Mesendoderm (in vitro differentiated cells): ENCODE measurements around the gene POM121L2.

Experiments used
- DNase-seq: peaks from one replicate; pipeline ENCODE4 v3.0.0; 2013
- H2AK5ac ChIP-seq: 2 replicates; pipeline ENCODE4 v1.6.1; 2013; ENCODE audit warnings: low read length, inconsistent platforms
- H2BK120ac ChIP-seq: 2 replicates; pipeline ENCODE4 v1.6.1; 2013; ENCODE audit warnings: low read depth, mild to moderate bottlenecking, low read length, moderate library complexity, mixed read lengths
- H2BK15ac ChIP-seq: replicated peaks from 2 replicates; pipeline ENCODE4 v1.6.1; 2013; ENCODE audit warnings: low read depth, mild to moderate bottlenecking, moderate library complexity
- H2BK5ac ChIP-seq: 2 replicates; pipeline ENCODE4 v1.6.1; 2013; ENCODE audit warnings: low read length, inconsistent platforms
- H3K18ac ChIP-seq: 2 replicates; pipeline ENCODE4 v1.6.1; 2013; ENCODE audit warnings: mild to moderate bottlenecking, low read length, mixed read lengths
- H3K23ac ChIP-seq: one replicate; pipeline ENCODE4 v1.6.1; 2013; ENCODE audit warnings: low read length
- H3K27ac ChIP-seq: 2 replicates; pipeline ENCODE4 v1.5.1; 2013; ENCODE audit warnings: low read depth, mild to moderate bottlenecking, inconsistent platforms, low read length, moderate library complexity
- H3K27me3 ChIP-seq: 2 replicates; pipeline ENCODE4 v1.6.1; 2013; ENCODE audit warnings: low read length, control low read depth, mild to moderate bottlenecking, inconsistent platforms; ENCODE audit not compliant: insufficient read depth, poor library complexity
- H3K36me3 ChIP-seq: 2 replicates; pipeline ENCODE4 v1.6.1; 2013; ENCODE audit warnings: low read length, inconsistent platforms; ENCODE audit not compliant: control insufficient read depth, insufficient read depth
- H3K4ac ChIP-seq: one replicate; pipeline ENCODE4 v1.6.1; 2013; ENCODE audit warnings: low read depth, mild to moderate bottlenecking, low read length, moderate library complexity
- H3K4me1 ChIP-seq: 2 replicates; pipeline ENCODE4 v1.6.1; 2013; ENCODE audit warnings: low read depth, low read length, inconsistent platforms; ENCODE audit not compliant: control insufficient read depth
- H3K4me2 ChIP-seq: 2 replicates; pipeline ENCODE4 v1.6.1; 2013; ENCODE audit warnings: low read length
- H3K4me3 ChIP-seq: 2 replicates; pipeline ENCODE4 v1.5.1; 2013; ENCODE audit warnings: mild to moderate bottlenecking, low read length
- H3K56ac ChIP-seq: one replicate; pipeline ENCODE4 v1.6.1; 2013; ENCODE audit warnings: low read length
- H3K79me1 ChIP-seq: 2 replicates; pipeline ENCODE4 v1.6.1; 2013; ENCODE audit warnings: low read length, inconsistent platforms
- H3K79me2 ChIP-seq: 2 replicates; pipeline ENCODE4 v1.6.1; 2013; ENCODE audit warnings: mild to moderate bottlenecking, low read length; ENCODE audit not compliant: control insufficient read depth, insufficient read depth
- H3K9ac ChIP-seq: 2 replicates; pipeline ENCODE4 v1.6.1; 2013; ENCODE audit warnings: low read length, inconsistent platforms
- H4K5ac ChIP-seq: one replicate; pipeline ENCODE4 v1.6.1; 2013; ENCODE audit warnings: low read length
- H4K8ac ChIP-seq: one replicate; pipeline ENCODE4 v1.6.1; 2013; ENCODE audit warnings: low read depth, mild to moderate bottlenecking, control low read depth, low read length, moderate library complexity
- WGBS: extraction: QIAGEN DNeasy Blood & Tissue Kit; methylation state at CpG from one replicate; pipeline ENCODE4 v1.1.7; 2013; ENCODE audit warnings: low lambda C conversion rate, missing lambda C conversion rate; ENCODE audit not compliant: insufficient coverage; ENCODE audit errors: extremely low coverage; 5-methylcytosine and 5-hydroxymethylcytosine counted together

Gene POM121L2

DNA sequence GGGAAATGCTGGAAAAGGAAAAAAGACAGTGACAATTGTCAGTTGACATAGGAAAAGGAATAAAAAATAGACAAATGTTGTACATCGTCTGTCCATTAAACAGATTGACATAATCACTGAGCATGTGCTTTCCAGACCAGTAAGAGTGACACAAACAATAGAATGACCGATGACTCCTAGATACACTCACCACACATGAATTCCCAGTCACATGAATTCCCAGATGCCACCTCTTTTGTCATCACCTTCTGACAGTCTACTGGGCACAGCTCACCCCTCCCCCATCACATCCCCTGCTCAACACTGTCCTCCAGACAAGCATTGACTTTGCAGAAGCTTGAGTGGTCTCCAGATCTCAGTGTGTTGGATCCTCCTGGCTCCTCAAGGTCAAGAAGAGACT is 25.9 kb downstream of the POM121L2 start:
- H2BK120ac ChIP-seq: no peak overlapping the region
- no peak overlapping the region for H3K23ac ChIP-seq
- H3K56ac ChIP-seq: no peak overlapping the region
- H2BK15ac ChIP-seq: no peak overlapping the region
- H2AK5ac ChIP-seq: no peak overlapping the region
- no peak for DNase-seq
- H3K4ac ChIP-seq: no peak overlapping the region
- no peak overlapping the region for H3K27ac ChIP-seq
- peaks cover 2% of the 10 kb centered on the region for H3K27me3 ChIP-seq
- WGBS: no CpG with 5 or more reads among the region's 2 CpGs
- H2BK5ac ChIP-seq: no peak overlapping the region
- H4K8ac ChIP-seq: no peak overlapping the region
- no peak overlapping the region for H3K9ac ChIP-seq
- no peak overlapping the region for H3K4me3 ChIP-seq
- no peak overlapping the region for H4K5ac ChIP-seq
- H3K4me2 ChIP-seq: no peak overlapping the region
- H3K79me1 ChIP-seq: no peaks in the 10 kb centered on the region
- H3K4me1 ChIP-seq: no peaks in the 10 kb centered on the region
- no peaks in the 10 kb centered on the region for H3K79me2 ChIP-seq
- no peaks in the 10 kb centered on the region for H3K36me3 ChIP-seq
- H3K18ac ChIP-seq: no peak overlapping the region

DNA sequence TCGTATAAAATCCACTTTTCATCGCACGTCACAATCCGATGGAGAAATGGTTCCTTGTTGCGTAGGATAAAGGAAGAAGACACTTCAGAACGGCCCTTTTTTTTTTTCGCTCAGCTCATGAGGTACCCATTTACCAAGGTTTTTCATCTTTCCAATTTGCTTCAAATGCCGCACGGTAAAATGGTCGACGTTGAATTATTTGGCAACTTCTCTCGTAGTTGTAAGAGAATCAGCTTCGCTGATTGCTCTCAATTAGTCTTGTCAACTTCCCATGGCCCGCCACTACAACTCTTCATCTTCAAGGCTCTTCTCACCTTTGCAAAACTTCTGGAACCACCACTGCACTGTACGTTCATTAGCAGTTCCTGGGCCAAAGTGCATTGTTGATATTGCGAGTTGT is 28.8 kb downstream of the POM121L2 start:
- Histone ChIP-seq H2AK5ac (no peak overlapping the region), H3K36me3 (no peaks in the 10 kb centered on the region), H3K79me2 (no peaks in the 10 kb centered on the region), H3K56ac (no peak overlapping the region), H3K4ac (no peak overlapping the region), H2BK15ac (no peak overlapping the region), H2BK5ac (no peak overlapping the region), H4K5ac (no peak overlapping the region), H4K8ac (no peak overlapping the region), H3K4me2 (no peak overlapping the region), H3K4me3 (no peak overlapping the region), H3K27ac (no peak overlapping the region), H3K23ac (no peak overlapping the region), H2BK120ac (no peak overlapping the region), H3K9ac (no peak overlapping the region), H3K79me1 (no peaks in the 10 kb centered on the region), H3K4me1 (no peaks in the 10 kb centered on the region), H3K18ac (no peak overlapping the region), H3K27me3 (peaks cover under 1% of the 10 kb centered on the region)
- WGBS: no CpG with 5 or more reads among the region's 16 CpGs
- no peak for DNase-seq

- Histone ChIP-seq H2BK120ac (no peak overlapping the region), H3K27ac (no peak overlapping the region), H3K18ac (no peak overlapping the region), H2BK15ac (no peak overlapping the region), H3K4ac (no peak overlapping the region), H3K36me3 (no peaks in the 10 kb centered on the region), H4K8ac (no peak overlapping the region), H3K56ac (no peak overlapping the region), H3K79me1 (no peaks in the 10 kb centered on the region), H2BK5ac (no peak overlapping the region), H3K4me2 (no peak overlapping the region), H3K4me1 (no peaks in the 10 kb centered on the region), H3K27me3 (no peaks in the 10 kb centered on the region), H3K23ac (no peak overlapping the region), H2AK5ac (no peak overlapping the region), H3K4me3 (no peak overlapping the region), H3K79me2 (no peaks in the 10 kb centered on the region), H3K9ac (no peak overlapping the region), H4K5ac (no peak overlapping the region)
- no peak for DNase-seq
- WGBS: no CpG with 5 or more reads among the region's 1 CpG
Observed at GRCh38 chr6:27281569-27281968, 30.5 kb downstream of the POM121L2 start.

DNA sequence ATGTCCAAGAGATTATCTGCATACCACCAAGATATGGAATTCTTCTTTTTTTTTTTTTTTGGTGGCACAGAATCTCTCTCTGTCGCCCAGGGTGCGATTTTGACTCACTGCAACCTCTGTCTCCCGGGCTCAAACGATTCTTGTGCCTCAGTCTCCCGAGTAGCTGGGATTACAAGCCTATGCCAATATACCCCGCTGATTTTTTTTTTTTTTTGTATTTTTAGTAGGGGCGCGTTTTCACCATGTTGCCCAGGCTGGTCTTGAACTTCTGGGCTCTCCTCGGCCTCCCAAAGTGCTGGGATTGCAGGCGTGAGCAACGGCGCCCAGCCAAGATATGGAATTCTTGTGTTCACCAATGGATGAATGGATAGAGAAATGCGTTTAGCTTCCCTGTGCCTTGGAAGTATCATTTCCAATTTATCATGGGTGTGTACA is 31.0 kb downstream of the POM121L2 start:
- Histone ChIP-seq H3K23ac (no peak overlapping the region), H3K36me3 (no peaks in the 10 kb centered on the region), H3K4me1 (no peaks in the 10 kb centered on the region), H2BK15ac (no peak overlapping the region), H3K56ac (no peak overlapping the region), H2BK120ac (no peak overlapping the region), H3K79me1 (no peaks in the 10 kb centered on the region), H3K27me3 (no peaks in the 10 kb centered on the region), H3K27ac (no peak overlapping the region), H4K5ac (no peak overlapping the region), H3K4me2 (peak overlapping the region; percentile 23), H3K9ac (no peak overlapping the region), H3K18ac (peak overlapping the region; percentile 60), H3K4me3 (peak overlapping the region; percentile 50), H4K8ac (no peak overlapping the region), H3K4ac (no peak overlapping the region), H2BK5ac (no peak overlapping the region), H2AK5ac (no peak overlapping the region), H3K79me2 (no peaks in the 10 kb centered on the region)
- WGBS: no CpG with 5 or more reads among the region's 13 CpGs
- DNase-seq: peak; percentile 43

DNA sequence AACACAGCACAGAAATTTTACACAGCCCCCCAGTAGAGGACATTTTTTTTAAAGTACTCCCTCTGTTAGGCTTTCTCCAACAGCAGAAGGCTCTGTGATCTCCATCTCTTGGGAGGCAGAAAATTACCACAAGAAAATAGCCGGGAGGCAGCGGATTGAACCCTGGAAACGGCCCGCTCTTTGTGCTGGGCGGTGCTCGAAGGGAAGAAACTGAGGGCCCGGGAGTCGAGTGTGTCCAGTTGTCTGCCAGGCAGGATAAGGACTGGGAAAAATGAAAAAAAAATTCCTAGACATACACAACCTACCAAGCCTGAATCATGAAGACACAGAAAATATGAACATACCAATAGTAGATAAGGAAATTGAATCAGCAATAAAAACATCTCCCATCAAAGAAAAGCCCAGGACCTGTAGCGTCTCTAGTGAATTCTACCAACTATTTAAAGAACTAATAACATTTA is 31.5 kb downstream of the POM121L2 start:
- Histone ChIP-seq H3K36me3 (no peaks in the 10 kb centered on the region), H2BK120ac (no peak overlapping the region), H2AK5ac (no peak overlapping the region), H3K27me3 (no peaks in the 10 kb centered on the region), H2BK15ac (no peak overlapping the region), H3K56ac (no peak overlapping the region), H3K4me3 (peak overlapping the region; percentile 44), H4K5ac (no peak overlapping the region), H3K4me1 (no peaks in the 10 kb centered on the region), H2BK5ac (no peak overlapping the region), H3K18ac (no peak overlapping the region), H3K9ac (peak overlapping the region; percentile 56), H3K27ac (no peak overlapping the region), H3K79me2 (no peaks in the 10 kb centered on the region), H3K4me2 (peak overlapping the region; percentile 33), H4K8ac (no peak overlapping the region), H3K79me1 (no peaks in the 10 kb centered on the region), H3K23ac (no peak overlapping the region), H3K4ac (no peak overlapping the region)
- peak; percentile 82 for DNase-seq
- WGBS: no CpG with 5 or more reads among the region's 9 CpGs

DNA sequence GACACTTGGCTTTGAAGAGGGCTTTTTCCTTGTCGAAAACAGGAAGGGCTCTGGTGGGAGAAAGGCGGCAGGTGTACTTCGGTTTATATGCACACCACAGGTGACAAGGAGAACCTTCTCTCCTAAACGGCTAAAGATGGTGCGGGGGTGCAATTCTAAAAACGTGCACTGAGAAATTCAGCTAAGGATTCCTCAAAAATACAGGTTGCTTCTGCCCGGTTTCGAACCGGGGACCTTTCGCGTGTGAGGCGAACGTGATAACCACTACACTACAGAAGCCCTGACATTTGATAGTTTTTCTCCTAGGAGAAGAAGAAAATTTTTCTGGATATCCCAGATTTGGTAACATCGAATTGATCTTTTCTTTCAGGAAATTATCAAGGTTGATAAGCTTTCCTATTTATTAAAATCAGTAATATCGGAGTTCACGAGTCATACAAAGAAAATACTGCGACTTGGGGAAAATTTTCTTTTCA is 32.0 kb downstream of the POM121L2 start:
- no peaks in the 10 kb centered on the region for H3K79me1 ChIP-seq

More for the DNA sequence above, 32.0 kb downstream of the POM121L2 start:
- H3K4ac ChIP-seq: no peak overlapping the region
- no CpG with 5 or more reads among the region's 17 CpGs for WGBS
- no peak overlapping the region for H3K18ac ChIP-seq
- no peak overlapping the region for H2BK5ac ChIP-seq
- no peak overlapping the region for H2AK5ac ChIP-seq
- H3K36me3 ChIP-seq: no peaks in the 10 kb centered on the region
- no peaks in the 10 kb centered on the region for H3K4me1 ChIP-seq
- no peak overlapping the region for H3K27ac ChIP-seq
- peak overlapping the region; percentile 77 for H3K56ac ChIP-seq
- no peaks in the 10 kb centered on the region for H3K27me3 ChIP-seq
- peak overlapping the region; percentile 97 for H3K4me2 ChIP-seq
- peak; percentile 88 for DNase-seq
- peak overlapping the region; percentile 81 for H3K4me3 ChIP-seq
- no peak overlapping the region for H4K8ac ChIP-seq
- H2BK120ac ChIP-seq: no peak overlapping the region
- no peak overlapping the region for H2BK15ac ChIP-seq
- no peak overlapping the region for H3K23ac ChIP-seq
- H3K9ac ChIP-seq: peak overlapping the region; percentile 58
- H3K79me2 ChIP-seq: no peaks in the 10 kb centered on the region
- no peak overlapping the region for H4K5ac ChIP-seq
